PFSK-1 (cell line): ENCODE measurements around the gene KCNJ9.

ENCODE experiments used
- FOXP2 ChIP-seq: optimal IDR thresholded peaks from 2 replicates; pipeline ENCODE3; 2011; ENCODE audit warnings: borderline replicate concordance, control low read depth, inconsistent platforms; ENCODE audit not compliant: insufficient read depth; ENCODE audit errors: extremely low read length, extremely low read depth
- POLR2AphosphoS5 ChIP-seq: IDR thresholded peaks from 2 replicates; pipeline ENCODE4 v1.6.1; 2012; ENCODE audit warnings: low read depth, mild to moderate bottlenecking, control low read depth, low read length, moderate library complexity
- REST ChIP-seq, 2 experiments: IDR thresholded peaks; 2 replicates each; pipeline versions ENCODE4 v1.6.1 to v1.8.0; 2011 to 2012; ENCODE audit warnings: low read depth in 2 of 2, low read length in 2 of 2, control low read depth in 1 of 2, inconsistent platforms in 1 of 2, mild to moderate bottlenecking in 1 of 2, moderate library complexity in 1 of 2; ENCODE audit not compliant: insufficient read depth in 1 of 2
- SIN3A ChIP-seq: IDR thresholded peaks from 2 replicates; pipeline ENCODE4 v1.6.1; 2012; ENCODE audit warnings: mild to moderate bottlenecking, low read length, moderate library complexity, borderline replicate concordance; ENCODE audit not compliant: insufficient read depth
- TAF1 ChIP-seq: IDR thresholded peaks from 2 replicates; pipeline ENCODE4 v1.6.1; 2012; ENCODE audit warnings: low read length, control low read depth, borderline replicate concordance; ENCODE audit not compliant: insufficient read depth

KCNJ9 gene

GRCh38 chr1:160091666-160092223 lies 10.4 kb downstream of the KCNJ9 start:
- TF ChIP-seq TAF1, result no peak
- TF ChIP-seq REST (IDR thresholded peaks at IDR 0.05; ENCODE audit: insufficient read depth in 1 of 2, low read depth in 2 of 2, low read length in 2 of 2), result peak in 1 of 2 experiments; percentile 62; a peak in 2 of 4 replicates

DNA sequence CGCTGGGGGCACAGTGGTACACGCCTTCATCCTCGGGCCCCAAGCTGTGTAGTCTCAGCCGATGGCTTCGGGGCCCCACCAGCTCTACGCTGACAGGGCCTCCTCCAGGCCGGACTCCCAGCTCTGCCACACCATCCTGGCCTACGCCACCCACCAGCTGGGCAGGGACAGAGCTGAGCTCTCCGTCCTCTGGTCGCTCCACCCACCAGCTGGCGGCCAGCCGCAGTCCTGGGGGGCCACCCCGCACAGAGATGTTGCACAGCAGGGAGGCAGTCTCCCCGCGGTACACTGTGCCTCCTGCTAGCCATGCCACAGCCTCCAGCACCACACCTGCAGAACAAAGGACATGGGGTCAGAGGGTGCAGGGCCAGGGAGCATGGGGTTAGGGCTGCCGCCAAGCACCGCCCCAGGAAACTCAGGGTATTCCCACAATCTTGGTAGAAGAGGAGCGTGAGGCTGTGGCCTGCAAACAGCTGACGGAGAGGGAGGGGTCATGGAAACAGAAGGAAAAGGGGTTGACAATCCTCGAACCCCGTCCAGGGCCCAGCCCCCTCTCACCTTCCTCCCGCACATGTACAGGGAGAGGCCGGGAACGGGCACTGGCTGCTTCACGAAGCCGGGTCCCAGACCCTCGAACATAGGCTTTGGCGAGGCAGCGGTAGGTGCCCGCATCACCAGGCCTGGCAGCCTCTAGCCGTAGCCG lies 11.2 kb downstream of the KCNJ9 start:
- TF ChIP-seq POLR2AphosphoS5, result no peak
- no peak for TF ChIP-seq TAF1
- TF ChIP-seq SIN3A, result no peak
- TF ChIP-seq REST (IDR thresholded peaks at IDR 0.05; ENCODE audit: insufficient read depth in 1 of 2, low read depth in 2 of 2, low read length in 2 of 2), result no peak
- TF ChIP-seq FOXP2, result no peak

- no peak for TF ChIP-seq FOXP2
- no peak for TF ChIP-seq POLR2AphosphoS5
- TF ChIP-seq REST (IDR thresholded peaks at IDR 0.05; ENCODE audit: insufficient read depth in 1 of 2, low read depth in 2 of 2, low read length in 2 of 2), result no peak
- no peak for TF ChIP-seq TAF1
- TF ChIP-seq SIN3A, result no peak
Observed at GRCh38 chr1:160093069-160093395, 11.7 kb downstream of the KCNJ9 start.

DNA sequence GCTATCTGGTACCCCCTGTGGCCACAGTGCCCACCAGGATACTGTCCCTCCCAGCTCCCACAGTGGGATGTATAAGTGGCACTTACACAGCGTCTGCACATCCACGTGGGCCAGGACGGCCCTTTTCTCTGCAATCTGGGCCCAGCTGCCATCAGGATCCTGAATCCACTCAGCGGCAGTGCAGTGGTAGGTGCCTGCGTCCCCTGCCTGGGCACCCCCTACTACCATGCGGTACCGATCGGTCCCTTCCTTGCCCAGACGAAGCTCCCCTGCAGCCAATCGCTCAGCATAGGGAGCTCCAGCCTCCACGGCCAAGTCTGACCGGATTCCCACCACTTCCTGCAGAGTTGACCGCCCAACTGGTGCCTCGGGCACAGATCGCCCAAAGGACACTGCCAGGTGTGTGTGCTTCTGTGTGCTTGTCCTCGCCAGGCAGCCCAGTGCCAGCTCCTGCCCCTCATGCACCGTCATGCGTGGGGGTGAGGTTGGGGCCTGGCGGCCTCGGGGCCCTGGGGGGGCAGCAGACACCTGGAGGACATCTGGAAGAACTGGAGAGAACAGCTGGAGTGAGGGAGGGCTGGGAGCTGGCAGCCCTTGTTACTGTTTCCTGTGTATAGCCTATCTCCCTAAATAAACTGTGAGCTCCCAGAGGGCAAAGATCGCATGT lies 12.4 kb downstream of the KCNJ9 start:
- TF ChIP-seq POLR2AphosphoS5 (no peak), REST (IDR thresholded peaks at IDR 0.05; ENCODE audit: insufficient read depth in 1 of 2, low read depth in 2 of 2, low read length in 2 of 2) (no peak), TAF1 (no peak), SIN3A (no peak), FOXP2 (no peak)

- TF ChIP-seq SIN3A (no peak), REST (IDR thresholded peaks at IDR 0.05; ENCODE audit: insufficient read depth in 1 of 2, low read depth in 2 of 2, low read length in 2 of 2) (no peak), POLR2AphosphoS5 (no peak), FOXP2 (no peak), TAF1 (no peak)
Observed at GRCh38 chr1:160094291-160094625, 12.9 kb downstream of the KCNJ9 start.
